ENCODE measurements around the gene WDR93.

The WDR93 gene

DNA sequence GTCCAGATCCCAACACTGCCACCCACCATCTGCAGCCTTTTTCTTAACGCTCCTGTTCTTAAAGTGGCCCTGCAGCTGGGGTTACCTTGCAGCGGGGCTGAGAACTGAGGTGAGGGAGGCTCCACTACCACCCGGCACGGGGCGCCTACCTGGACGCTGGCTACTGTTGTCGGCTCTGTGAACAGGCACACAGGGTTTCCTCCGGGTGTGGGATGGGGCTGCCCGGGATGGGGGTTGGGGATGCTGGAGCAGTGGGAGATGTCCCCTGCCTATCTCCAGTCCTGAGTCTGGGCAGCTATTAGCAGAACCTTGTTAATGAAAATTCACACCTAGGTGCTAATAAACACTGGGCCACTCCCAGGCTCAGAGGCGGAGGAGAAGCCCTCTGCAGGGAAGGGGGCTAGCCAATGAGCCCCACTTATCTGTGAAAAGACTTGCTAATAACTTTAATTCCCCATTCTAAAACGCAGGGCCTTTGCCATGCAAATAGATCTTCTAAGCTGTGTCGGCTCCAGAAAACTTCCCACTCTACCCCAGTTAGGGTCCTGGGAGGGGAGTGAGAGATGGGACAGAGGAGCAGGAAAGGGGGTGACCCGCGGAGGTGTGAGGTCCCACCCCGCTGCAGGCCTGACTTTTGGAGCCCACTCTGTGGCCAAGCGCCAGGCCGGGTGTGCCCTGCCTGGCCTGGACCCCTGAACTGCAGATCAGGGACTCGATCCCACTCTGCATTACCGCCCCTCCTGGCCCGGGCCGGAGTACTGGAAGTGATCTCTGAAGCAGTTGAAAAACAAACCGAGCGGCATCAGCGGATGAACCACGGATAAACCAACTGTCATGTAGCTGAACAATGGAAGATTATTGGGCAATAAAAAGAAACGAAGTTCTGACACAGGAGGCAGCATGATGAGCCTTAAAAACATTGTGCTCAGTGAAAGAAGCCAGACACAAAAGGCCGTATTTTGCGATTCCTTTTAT, 57.4 kb downstream of the WDR93 start:
- in situ Hi-C loops (cut with MboI; ENCODE audit: low sequenced_read_pairs) = no loop called here

DNA sequence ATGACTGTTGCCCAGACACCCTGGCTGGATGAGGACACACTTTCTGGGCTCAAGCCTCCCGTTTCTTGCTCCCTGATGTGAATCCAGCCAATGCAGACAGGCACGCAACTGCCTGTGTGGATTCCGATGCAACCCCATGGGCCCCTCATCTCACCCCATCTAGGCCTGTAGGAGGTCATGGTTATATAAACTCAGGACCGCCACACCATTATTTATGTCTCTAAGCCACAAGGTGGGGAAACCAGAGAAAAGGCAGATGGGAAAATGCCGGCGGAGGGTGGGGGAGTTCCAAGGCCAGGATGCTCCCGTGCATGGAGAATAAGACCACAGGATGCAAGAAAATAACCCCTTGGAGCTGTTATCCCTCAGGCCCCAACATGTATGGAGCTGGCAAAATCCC, 58.4 kb downstream of the WDR93 start:
- in situ Hi-C loops (cut with MboI; ENCODE audit: low sequenced_read_pairs) = no loop called here

DNA sequence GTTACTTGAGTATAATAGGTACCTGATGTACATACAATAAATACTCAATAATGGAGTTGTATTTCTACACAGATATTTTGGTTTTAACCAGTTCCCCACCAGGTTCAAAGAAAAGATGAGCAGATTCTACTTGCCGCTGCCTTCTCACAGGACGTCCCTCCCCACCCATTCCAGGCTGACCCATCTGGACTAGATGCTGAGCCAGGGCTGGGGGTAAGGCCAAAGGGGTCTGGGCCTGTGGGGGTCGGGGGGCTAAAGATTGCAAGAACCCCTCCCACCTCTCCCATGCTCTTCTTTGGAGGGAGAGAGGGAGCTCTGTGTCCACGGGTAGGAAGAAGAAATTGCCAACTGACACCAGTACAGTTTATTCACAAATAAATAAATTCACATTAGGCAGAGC, 58.9 kb downstream of the WDR93 start:
- in situ Hi-C loops (cut with MboI; ENCODE audit: low sequenced_read_pairs) = no loop called here

DNA sequence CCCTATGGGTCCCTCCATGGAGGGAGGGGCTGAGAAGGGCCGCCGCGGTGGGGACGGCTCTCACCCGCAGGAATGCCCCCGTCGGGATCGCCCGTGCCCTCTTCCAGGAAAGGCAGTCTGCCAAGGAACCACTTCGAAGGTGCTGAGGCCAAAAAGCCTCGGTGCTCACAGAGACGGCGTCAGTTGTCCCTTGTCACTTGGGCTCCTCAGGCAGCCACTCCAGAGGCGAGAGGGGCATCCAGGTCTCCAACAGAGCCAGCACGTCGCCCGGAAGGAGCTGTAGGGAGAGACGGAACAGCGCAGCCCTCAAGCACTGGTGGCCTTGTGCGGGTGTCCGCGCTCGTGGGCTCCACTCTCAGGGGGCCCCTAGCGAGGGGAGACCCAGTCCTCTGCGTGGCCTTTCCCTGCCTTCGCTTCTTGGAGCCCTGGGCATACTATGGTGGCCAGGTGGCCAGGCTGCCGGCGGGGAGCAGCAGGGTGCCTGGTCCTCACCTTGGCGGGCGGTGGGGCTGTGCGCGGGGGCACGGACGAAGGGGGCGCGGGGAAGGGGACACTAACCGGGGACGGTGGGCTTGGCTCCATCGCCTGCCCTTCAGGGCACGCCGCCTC, 59.4 kb downstream of the WDR93 start:
- in situ Hi-C loops (cut with MboI; ENCODE audit: low sequenced_read_pairs) = loop anchor here (10.0 to 25.0 kb wide), 2 partner anchors 125 to 337 kb away; no protein-coding TSS in a partner anchor

DNA sequence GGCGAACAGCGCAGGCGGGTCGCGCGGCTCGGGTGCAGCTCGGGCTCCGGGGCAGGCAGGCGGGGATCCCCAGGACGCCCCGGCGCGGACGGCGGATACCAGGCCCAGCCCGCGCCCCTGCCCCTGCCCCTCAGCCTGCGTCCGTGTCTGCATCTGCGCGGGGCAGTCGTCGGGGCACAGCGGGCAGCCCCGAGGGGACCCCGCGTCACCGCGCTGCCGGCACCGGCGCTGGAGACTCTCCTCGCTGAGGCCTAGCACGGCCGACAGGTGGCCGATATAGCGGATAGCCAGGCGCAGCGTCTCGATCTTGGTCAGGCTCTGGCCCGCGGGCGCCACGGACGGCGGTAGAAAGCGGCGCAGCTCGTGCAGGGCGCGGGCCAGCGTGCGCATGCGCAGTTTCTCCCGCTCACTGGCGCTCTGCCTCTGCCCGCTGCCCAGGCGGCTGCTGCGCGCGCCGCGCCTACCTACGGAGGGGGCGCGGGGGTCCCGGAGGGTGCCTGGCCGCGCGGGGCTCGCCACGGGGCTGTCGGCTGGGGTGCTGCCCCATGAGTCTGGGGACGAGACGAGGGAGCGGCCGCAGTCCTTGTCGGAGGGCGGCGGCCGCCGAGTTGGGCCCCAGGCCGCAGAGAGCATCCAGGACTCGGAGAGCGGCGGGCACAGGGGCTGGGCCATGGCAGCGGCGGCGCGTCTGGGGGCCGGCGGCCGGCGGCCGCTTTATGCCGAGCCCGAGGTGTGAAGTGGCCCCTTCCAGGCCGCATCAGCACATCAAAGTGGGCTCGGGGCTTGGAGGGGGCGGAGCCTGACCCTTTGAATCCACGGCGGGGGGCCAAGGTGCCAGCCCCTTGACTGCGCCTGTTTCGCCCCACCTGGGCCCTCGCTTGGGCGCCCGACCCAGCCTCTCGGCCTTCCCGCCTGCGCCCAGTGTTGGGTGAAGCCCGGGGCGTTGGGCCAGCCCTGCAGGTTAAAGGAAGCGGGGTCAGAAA, 60.2 kb downstream of the WDR93 start, which contains the start of gene MESP1:
TSS of gene MESP1 (minus strand) at position 690 of the 983 bp plus-strand sequence. CDS start at position 672, 18 bp downstream.
- in situ Hi-C loops (cut with MboI; ENCODE audit: low sequenced_read_pairs) = loop anchor here (10.0 to 25.0 kb wide), 2 partner anchors 124 to 336 kb away; no protein-coding TSS in a partner anchor

DNA sequence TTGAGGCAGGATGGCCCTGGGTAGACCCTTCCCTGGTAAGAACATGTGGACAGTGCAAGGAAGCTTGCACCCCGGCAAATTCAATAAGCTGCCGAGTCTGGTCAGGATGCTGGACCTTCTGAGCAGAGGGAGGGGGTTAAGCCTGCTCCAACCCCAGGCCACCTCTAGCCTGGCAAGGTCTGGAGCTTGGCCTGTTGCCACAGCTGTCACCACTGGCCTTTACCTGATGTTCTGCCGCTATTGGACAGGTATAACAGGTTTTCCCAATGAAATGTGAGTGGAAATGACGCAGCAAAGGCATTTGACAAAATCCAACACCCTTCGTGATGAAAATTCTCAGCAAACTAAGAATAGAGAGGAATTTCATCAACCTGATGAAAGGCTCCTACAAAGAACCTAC, 61.1 kb downstream of the WDR93 start:
- in situ Hi-C loops (cut with MboI; ENCODE audit: low sequenced_read_pairs) = loop anchor here (10.0 to 25.0 kb wide), 2 partner anchors 123 to 336 kb away; no protein-coding TSS in a partner anchor

DNA sequence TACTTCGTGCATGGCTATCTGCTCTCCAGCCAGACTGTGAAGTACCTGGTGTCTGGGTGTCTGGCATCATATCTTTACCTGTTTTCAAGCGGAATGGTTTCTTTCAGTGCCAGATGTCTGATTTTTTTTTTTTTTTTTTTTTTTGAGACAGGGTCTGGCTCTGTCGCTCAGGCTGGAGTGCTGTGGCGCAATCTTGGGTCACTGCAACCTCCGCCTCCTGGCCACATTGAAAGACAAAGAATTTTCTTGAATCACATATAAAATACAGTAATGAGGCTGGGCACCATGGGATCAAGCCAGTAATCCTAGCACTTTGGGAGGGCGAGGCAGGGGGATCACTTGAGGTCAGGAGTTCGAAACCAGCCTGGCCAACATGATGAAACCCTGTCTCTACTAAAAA, 63.2 kb downstream of the WDR93 start:
- in situ Hi-C loops (cut with MboI; ENCODE audit: low sequenced_read_pairs) = loop anchor here (10.0 to 25.0 kb wide), 2 partner anchors 121 to 333 kb away; no protein-coding TSS in a partner anchor

DNA sequence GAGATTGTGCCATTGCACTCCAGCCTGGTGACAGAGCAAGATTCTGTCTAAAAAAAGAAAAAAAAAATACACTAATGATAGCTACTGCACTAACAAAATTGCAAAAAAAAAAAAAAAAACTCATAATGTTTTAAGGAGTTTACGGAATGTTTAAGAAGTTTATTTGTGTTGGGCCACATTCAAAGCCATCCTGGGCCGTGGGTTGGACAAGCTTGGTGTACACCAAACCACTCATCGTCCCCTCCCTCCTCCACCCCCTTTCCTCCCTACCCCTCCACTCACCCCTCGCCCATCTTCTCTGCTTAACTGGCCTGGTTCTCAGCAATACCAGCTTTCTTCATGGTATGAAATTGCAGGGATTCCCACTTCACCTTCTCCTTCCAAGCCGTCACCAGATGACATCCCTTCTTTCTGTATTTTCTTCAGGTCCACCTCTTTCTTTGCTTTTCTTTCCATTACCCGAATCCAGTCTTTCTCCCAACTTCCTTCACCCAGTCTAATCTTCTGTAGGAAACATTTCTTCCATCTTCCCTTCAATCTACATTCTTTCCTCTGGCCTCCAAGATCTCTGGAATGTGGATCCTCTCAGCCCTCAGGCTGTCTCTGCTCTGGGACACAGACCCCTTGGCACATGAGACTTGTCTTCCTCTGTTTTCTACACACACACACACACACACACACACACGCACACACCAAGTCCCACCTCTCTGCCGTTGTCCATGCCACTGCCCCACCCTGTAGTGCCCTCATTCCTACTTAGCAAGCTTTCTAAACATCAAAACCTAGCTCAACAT, 63.9 kb downstream of the WDR93 start:
- in situ Hi-C loops (cut with MboI; ENCODE audit: low sequenced_read_pairs) = loop anchor here (10.0 to 25.0 kb wide), 2 partner anchors 120 to 333 kb away; no protein-coding TSS in a partner anchor

DNA sequence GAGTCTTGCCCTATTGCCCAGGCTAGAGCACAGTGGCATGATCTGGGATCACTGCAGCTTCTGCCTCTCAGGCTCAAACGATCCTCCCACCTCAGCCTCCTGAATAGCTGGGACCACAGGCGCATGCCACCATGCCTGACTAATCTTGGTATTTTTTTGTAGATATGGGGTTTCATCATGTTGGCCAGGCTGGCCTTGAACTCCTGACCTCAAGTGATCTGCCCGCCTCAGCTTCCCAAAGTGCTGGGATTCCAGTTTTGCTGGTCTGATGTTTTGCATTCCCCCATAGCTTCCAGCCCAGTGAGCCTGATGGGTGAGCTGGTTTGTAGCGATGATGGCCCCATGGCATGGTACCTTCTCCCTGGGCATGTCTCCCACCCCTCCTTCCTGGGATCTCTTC, 65.1 kb downstream of the WDR93 start:
- in situ Hi-C loops (cut with MboI; ENCODE audit: low sequenced_read_pairs) = loop anchor here (10.0 to 25.0 kb wide), 2 partner anchors 119 to 332 kb away; no protein-coding TSS in a partner anchor

DNA sequence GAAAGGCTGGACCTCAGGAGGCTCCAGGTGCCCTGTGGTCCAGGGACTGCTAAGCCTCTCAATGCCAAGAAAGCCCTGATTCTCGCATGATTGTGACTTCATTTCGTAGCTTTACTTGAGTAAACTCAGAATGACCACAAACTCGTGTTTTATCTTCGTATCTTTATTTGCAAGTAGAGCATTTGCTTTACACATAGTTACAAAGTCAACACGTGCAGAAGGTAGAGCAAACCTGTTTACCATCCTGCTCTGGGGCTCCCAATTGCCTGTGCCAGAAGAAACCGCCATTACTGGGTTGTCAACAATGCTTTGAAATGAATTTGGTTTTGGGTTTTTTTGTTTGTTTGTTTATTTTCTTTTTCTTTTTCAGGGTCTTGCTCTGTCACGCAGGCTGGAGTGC, 66.3 kb downstream of the WDR93 start:
- in situ Hi-C loops (cut with MboI; ENCODE audit: low sequenced_read_pairs) = loop anchor here (10.0 to 25.0 kb wide), 2 partner anchors 118 to 330 kb away; no protein-coding TSS in a partner anchor

DNA sequence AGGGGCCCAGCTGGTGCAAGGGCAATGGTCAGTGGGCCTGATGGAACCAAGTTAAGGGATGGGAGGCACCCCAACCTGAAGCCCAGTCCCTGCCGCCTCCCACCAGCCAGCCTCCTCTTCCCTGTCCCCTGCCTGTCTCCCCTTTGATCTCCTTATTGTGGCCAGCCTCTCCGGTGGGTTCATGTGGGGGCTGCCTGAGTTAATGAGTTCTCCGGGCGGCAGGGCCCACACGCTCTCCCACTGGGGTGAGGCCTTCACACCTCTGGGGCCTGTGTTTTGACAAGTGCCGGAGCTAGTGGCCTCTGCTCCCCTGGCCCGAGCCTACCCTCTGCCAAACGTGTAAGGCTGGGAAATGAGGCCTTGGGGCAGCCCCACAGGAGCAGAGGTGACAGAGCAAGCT, 67.7 kb downstream of the WDR93 start:
- in situ Hi-C loops (cut with MboI; ENCODE audit: low sequenced_read_pairs) = loop anchor here (10.0 to 25.0 kb wide), 2 partner anchors 117 to 329 kb away; no protein-coding TSS in a partner anchor

DNA sequence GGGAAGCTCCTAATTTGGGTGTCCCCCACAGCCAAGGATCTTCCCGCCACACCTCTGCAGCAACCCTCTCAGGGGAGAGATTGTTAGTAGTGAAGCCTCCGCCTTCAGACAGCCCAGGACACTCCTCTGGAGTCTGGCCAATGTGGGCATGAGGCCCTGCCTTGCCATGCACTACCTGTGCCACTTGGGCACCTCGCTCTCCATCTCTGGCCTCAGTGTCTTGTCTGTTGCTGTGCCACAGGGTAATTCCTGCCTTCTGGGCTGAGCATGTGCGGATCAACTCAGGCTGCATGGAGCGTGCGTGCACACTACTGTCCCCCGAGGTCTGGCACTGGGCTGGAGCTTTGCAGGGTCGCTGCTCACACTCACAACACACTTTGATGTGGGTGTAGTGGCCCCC, 68.4 kb downstream of the WDR93 start:
- in situ Hi-C loops (cut with MboI; ENCODE audit: low sequenced_read_pairs) = loop anchor here (10.0 to 25.0 kb wide), 2 partner anchors 116 to 328 kb away; no protein-coding TSS in a partner anchor

DNA sequence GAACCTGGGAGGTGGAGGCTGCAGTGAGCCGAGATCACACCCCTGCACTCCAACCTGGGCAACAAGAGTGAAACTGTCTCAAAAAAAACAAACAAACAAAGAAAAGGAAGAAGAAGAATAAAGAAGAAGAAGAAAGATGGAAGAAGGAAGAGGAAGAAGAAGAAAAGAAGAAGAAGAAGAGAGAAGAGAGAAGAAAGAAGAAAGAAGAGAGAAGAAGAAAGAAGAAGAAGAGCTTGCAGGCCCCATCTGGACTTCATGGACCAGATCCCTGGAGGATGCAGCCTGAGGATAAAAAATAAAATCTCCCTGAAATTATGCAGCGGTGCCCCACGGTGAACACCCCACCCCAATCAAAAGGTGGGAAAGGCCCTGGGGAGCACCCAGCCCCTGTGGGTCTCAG, 69.2 kb downstream of the WDR93 start:
- in situ Hi-C loops (cut with MboI; ENCODE audit: low sequenced_read_pairs) = loop anchor here (10.0 to 25.0 kb wide), 2 partner anchors 115 to 327 kb away; no protein-coding TSS in a partner anchor

DNA sequence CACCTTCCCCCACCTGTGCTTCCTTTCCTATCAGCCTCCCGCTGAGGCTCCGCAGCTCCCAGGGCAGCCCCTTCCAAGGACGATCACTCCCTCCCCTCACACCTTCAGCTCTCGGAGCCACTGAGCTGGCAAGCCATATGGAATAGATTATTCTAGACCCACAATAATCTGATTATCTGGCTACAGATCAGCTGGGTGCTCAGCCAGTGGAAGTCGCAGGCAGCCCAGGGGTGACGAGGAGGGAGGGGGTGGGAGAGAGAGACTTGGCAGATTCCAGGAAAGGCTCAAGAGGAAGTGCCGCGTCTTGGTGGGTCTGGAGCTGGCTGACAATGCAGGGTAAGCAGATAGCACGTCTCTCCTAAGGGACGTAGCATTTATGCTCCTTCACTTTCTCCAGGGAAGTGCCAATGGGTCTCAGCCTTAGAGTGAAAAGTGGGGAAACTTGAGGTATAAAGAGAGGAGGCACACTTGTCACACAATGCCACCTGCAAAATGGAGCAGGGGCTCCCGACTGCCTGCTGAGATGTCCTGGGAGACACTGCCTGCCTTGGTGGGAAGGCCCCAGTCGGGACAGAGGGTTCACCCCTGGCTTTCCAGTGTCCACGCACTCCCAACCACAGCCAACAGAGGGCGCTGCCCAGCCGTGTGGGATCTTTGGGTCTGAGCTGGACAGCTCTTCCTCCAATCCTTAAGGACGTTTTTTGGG, 69.8 kb downstream of the WDR93 start:
- in situ Hi-C loops (cut with MboI; ENCODE audit: low sequenced_read_pairs) = loop anchor here (25.0 kb wide), 1 partner anchor 327 kb away; no protein-coding TSS in a partner anchor

DNA sequence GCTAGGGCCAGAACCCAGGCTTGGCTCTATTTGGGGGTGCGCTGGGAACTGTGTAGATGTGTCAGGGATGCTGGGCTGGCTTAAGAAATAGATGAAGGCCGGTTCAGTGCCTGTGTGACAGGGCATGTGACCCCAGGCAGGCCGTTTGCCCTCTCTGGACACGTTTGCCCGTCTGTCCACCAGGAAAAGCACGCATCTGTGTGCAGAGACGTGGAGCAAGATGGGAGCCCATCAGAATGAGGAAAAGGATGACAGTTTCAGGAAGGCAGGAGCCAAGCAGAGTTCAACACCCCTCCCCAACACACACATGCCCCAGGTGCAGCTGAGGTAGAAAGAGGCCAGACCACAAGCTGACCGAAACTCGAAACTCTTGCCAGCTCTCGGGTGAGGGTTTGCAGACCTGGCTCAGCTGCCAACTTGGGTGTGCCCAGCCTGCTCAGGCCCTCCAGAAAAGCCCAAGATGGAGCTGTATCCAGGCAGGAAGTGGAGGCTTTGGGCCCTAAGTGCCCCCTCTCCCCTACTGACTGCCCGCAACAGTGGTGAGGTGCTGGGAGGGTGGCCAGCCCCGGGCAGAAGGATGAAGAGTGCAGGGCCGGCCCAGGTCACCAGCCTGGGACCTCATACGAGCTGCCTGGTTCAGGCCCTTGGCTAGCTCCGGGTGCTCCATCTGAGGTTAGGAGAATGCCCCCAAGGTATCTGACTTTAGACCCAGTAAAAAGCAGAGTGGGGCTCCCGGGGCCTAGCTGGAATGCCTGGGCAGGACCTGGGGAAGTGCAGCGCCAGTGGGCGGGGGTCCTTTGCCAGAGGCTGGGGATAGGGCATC, 70.6 kb downstream of the WDR93 start:
- in situ Hi-C loops (cut with MboI; ENCODE audit: low sequenced_read_pairs) = loop anchor here (25.0 kb wide), 1 partner anchor 326 kb away; no protein-coding TSS in a partner anchor

DNA sequence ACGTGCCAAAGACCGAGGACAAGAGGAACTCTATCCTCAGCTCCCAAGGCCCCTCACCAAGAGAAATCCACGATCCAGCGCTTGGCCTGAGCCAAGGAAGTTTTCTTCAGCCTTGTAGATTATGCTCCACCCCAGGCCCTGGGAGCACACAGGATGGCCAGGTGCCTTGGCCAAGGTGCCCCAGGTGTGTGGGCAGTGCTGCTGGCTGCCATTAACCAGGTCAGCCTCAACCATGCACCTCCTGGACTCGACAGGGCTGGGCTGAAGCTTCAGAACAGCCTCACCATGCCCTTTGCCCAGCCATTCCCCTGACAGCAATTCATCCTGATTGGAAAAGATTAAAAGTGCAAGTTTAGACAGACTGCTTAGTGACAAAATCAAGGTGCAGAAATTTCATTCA, 71.3 kb downstream of the WDR93 start:
- in situ Hi-C loops (cut with MboI; ENCODE audit: low sequenced_read_pairs) = loop anchor here (25.0 kb wide), 1 partner anchor 325 kb away; no protein-coding TSS in a partner anchor

DNA sequence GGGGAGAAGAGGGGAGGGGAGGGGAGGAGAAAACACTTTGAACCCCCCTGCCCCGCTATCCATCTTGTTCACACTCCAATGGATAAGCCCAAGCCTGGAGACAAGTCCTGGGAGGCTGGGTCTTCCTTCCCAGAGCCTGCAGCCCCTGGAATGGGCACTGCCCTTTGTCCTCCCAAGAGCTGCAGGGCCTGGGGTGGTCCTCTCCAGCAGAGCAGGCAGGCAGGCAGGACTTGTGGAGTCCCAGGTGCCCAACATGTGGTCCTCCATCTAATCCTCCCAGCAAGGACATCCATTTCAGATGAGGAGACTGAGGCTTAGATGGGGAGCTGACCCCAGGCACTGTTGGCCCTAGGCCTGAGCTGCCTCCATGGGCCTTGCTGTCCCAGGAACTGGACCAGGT, 75.1 kb downstream of the WDR93 start:
- in situ Hi-C loops (cut with MboI; ENCODE audit: low sequenced_read_pairs) = loop anchor here (25.0 kb wide), 1 partner anchor 322 kb away; no protein-coding TSS in a partner anchor
